SJSA1 (cell line): Measurements from ENCODE around the gene PPY. TPM values are rescaled to one million over a fixed set of nuclear protein-coding genes. Genes with fewer than 3 reads are reported as not detected.
"Not testable (repeated sequence)": the region's sequence is repeated elsewhere in the genome, so short reads cannot be mapped to it uniquely, and the experiment has no call there.

Source experiments
- DNase-seq, 2 experiments: peaks; one replicate each; pipeline ENCODE4 v3.0.0-alpha.2; 2015 to 2020; ENCODE audit warnings: low spot score in 2 of 2, low read depth in 1 of 2
- H3K27ac ChIP-seq: fragments of 250-450 bp; sonication (Bioruptor Pico); 2 replicates; pipeline ENCODE4 v1.5.1; 2020; ENCODE audit warnings: mild to moderate bottlenecking, moderate library complexity
- H3K27me3 ChIP-seq: fragments of 250-450 bp; sonication (Bioruptor Pico); replicated peaks from 2 replicates; pipeline ENCODE4 v1.5.1; 2020; ENCODE audit warnings: mild to moderate bottlenecking, moderate library complexity
- H3K36me3 ChIP-seq: fragments of 250-450 bp; sonication (Bioruptor Pico); 2 replicates; pipeline ENCODE4 v1.5.1; 2020; ENCODE audit warnings: mild to moderate bottlenecking
- H3K4me1 ChIP-seq: fragments of 250-450 bp; sonication (Bioruptor Pico); replicated peaks from 2 replicates; pipeline ENCODE4 v1.6.1; 2021; ENCODE audit warnings: mild to moderate bottlenecking
- H3K4me3 ChIP-seq: fragments of 250-450 bp; sonication (Bioruptor Pico); 2 replicates; pipeline ENCODE4 v1.5.1; 2020; ENCODE audit warnings: mild to moderate bottlenecking
- H3K9me3 ChIP-seq: fragments of 250-450 bp; sonication (Bioruptor Pico); replicated peaks from 2 replicates; pipeline ENCODE4 v1.5.1; 2020; ENCODE audit warnings: mild to moderate bottlenecking
- total RNA-seq: library from RNA; depleted of rRNA; stranded (reverse); fragments of >200 nt; shearing (Covaris generic); gene quantifications from 2 replicates; pipeline ENCODE4 v1.2.3, GENCODE V29; 2014

PPY gene
- total RNA-seq, 1 experiment from 2014 or later: not detected

- Histone ChIP-seq H3K4me1 (no peaks in the 10 kb centered on the region), H3K27me3 (peaks cover 32% of the 10 kb centered on the region), H3K27ac (no peak overlapping the region), H3K36me3 (no peaks in the 10 kb centered on the region), H3K9me3 (no peaks in the 10 kb centered on the region), H3K4me3 (no peak overlapping the region)
- no peak for DNase-seq
These were observed 33.6 kb upstream of the PPY start for GRCh38 chr17:43975898-43976297.

GRCh38 chr17:43974382-43975266 is 32.3 kb upstream of the PPY start:
- peaks cover 32% of the 10 kb centered on the region for H3K27me3 ChIP-seq
- DNase-seq: no peak
- H3K27ac ChIP-seq: no peak overlapping the region
- H3K4me1 ChIP-seq: no peaks in the 10 kb centered on the region
- H3K4me3 ChIP-seq: no peak overlapping the region
- H3K36me3 ChIP-seq: no peaks in the 10 kb centered on the region
- no peaks in the 10 kb centered on the region for H3K9me3 ChIP-seq

- not testable (repeated sequence) for H3K27ac ChIP-seq, DNase-seq
These were observed 30.4 kb upstream of the PPY start for GRCh38 chr17:43972444-43973212.

DNA sequence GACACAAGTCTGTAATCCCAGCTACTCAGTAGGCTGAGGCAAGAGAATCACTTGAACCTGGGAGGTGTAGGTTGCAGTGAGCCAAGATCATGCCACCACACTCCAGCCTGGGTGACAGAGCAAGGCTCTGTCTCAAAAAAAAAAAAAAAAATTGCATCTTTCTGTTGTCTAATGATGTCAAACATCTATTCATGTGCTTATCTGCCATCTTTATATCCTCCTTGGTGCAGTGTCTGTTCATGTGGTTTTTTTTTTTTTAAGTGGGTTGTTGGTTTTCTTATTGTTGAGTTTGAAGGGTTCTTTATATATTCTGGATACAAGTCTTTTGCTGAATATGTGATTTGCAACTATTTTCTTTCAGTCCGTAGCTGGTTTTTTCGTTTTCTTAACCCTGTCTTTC is 29.2 kb upstream of the PPY start:
- H3K4me3 ChIP-seq, H3K9me3 ChIP-seq, DNase-seq, H3K27ac ChIP-seq, H3K36me3 ChIP-seq: not testable (repeated sequence)
- peaks cover 21% of the 10 kb centered on the region for H3K27me3 ChIP-seq
- peaks cover 23% of the 10 kb centered on the region for H3K4me1 ChIP-seq

More at GRCh38 chr17:43972444-43973212, 30.4 kb upstream of the PPY start:
- H3K36me3 ChIP-seq, H3K4me3 ChIP-seq, H3K9me3 ChIP-seq: not testable (repeated sequence)
- Histone ChIP-seq H3K4me1 (peaks cover 11% of the 10 kb centered on the region), H3K27me3 (peaks cover 22% of the 10 kb centered on the region)

DNA sequence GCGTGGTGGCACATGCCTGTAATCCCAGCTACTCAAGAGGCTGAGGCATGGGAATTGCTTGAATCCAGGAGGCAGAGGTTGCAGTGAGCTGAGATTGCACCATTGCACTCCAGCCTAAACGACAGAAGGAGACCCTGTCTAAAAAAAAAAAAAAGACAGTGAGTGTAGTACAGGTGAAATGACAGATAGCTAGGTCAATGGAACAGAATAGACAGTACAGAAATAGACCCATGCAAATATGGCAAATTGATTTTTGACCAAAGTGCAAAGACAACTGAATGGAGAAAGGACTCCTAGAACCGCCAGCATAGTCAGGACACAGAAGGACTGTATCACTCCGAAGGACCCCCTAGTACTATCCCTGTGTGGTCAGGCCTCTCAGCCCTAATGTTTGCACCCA is 28.1 kb upstream of the PPY start:
- no peaks in the 10 kb centered on the region for H3K9me3 ChIP-seq
- H3K27me3 ChIP-seq: peaks cover 21% of the 10 kb centered on the region
- no peaks in the 10 kb centered on the region for H3K36me3 ChIP-seq
- H3K27ac ChIP-seq: no peak overlapping the region
- H3K4me3 ChIP-seq: no peak overlapping the region
- DNase-seq: no peak
- peaks cover 30% of the 10 kb centered on the region for H3K4me1 ChIP-seq

DNA sequence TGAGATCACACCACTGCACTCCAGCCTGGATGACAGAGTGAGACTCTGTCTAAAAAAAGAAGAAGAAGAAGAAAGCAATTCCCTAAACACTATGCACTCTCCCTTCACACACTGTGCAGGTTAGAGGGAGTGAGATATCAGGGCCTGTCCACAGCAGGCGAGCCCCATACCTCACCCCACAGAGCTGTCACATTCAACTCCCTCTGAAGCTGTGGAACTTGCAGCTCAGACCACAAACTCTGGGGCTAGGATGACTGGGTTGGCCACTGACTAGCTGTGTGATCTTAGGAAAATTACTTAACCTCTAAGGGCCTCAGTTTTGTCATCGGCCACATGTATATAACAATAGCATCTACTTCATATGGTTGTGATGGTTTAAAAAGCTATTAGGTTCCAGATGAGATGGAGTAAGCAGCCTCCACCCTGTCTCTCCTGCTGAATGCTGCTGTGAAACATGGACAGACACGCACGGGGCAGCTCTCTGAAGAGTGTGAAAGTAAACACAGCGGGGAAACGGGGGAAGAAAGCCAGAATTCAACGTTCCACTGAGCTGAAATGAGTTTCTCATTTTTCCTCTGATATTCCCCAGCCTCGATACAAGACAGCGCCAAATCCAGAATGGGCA is 25.1 kb upstream of the PPY start:
- Histone ChIP-seq H3K27ac (no peak overlapping the region), H3K27me3 (no peaks in the 10 kb centered on the region), H3K36me3 (no peaks in the 10 kb centered on the region), H3K4me3 (no peak overlapping the region), H3K4me1 (peaks cover 30% of the 10 kb centered on the region), H3K9me3 (no peaks in the 10 kb centered on the region)
- DNase-seq: peak in 1 of 2 experiments; percentile 32

GRCh38 chr17:43966276-43966675 is 24.0 kb upstream of the PPY start:
- peak in 1 of 2 experiments; percentile 42 for DNase-seq
- H3K27me3 ChIP-seq: peaks cover 5% of the 10 kb centered on the region; the same call in 1 of the 2 replicates
- H3K9me3 ChIP-seq: no peaks in the 10 kb centered on the region
- no peaks in the 10 kb centered on the region for H3K36me3 ChIP-seq
- H3K27ac ChIP-seq: no peak overlapping the region
- no peak overlapping the region for H3K4me3 ChIP-seq
- peaks cover 30% of the 10 kb centered on the region for H3K4me1 ChIP-seq

DNA sequence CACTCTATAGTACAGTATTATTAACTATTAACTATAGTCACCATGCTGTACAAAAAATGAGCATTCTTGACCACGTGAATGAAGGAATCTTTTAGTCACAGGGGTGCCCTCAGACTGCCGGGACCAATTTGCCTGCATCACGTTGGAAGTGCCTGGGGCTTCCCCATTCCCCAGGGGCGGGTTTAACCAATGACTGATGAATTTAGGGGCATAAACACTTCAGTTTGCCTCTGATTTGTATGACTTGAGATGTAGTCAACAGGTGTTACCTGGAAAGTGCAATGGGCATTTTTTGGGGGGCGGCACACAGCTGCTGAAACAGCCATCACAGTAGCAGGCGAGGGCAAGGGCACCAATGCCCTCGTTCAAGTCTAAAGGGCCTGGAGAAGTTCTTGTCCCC is 20.2 kb upstream of the PPY start:
- Histone ChIP-seq H3K27me3 (peaks cover 5% of the 10 kb centered on the region; the same call in 1 of the 2 replicates), H3K27ac (no peak overlapping the region), H3K4me3 (no peak overlapping the region), H3K36me3 (no peaks in the 10 kb centered on the region), H3K9me3 (no peaks in the 10 kb centered on the region), H3K4me1 (peaks cover 35% of the 10 kb centered on the region)
- DNase-seq: no peak

DNA sequence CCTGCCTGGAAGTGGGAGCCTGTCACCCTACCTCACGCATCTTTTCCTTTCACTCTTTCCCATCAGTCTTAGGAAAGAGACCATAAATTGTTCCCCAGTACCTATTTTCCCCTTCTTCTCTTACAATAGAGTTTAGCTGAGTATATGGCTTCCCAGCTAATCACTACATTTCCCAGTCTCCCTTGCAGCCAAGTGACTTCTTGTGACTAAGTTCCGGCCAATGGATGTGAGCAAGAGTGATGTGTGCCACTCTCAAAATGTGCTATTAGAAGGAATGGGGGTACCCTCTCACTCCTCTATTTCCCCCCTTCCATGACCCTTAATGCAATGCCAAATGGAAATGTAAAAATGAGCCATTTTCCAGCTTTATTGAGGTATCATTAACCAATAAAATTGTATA is 19.7 kb upstream of the PPY start:
- Histone ChIP-seq H3K4me3 (no peak overlapping the region), H3K36me3 (no peaks in the 10 kb centered on the region), H3K27ac (no peak overlapping the region), H3K9me3 (no peaks in the 10 kb centered on the region), H3K27me3 (peaks cover 5% of the 10 kb centered on the region; the same call in 1 of the 2 replicates), H3K4me1 (peaks cover 34% of the 10 kb centered on the region)
- no peak for DNase-seq

- DNase-seq, H3K27ac ChIP-seq, H3K36me3 ChIP-seq, H3K27me3 ChIP-seq, H3K9me3 ChIP-seq, H3K4me3 ChIP-seq: not testable (repeated sequence)
- peaks cover 33% of the 10 kb centered on the region for H3K4me1 ChIP-seq
These were observed 19.0 kb upstream of the PPY start for GRCh38 chr17:43961292-43961691.

DNA sequence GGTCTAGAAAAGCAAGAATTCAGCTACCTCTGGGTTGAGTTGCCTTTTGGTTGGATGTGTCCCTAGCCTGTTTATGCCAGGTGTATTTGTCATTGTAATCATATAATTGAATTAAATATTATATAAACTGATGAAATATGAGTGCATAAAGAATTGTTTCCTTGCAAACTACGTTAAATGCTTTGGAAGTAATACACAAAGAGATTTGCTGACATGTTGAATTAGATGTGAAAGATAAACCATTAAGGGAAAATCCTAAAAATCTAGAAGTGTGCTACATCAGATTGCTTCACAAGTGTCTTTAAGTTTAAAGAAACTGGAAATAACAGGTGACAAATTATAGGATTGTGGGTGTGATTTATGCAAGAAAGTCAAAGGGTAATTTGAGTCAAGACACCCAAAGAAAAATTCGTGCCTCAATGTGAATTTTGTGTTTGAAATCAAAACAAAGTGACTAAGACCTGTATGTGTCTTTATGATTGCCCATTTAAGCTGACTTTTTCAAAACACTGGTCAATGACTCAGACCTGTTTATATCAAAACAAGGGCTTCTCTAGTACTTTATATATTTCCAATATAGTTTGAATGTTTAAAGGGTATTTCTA is 16.6 kb upstream of the PPY start:
- H3K9me3 ChIP-seq: no peaks in the 10 kb centered on the region
- peak in 1 of 2 experiments; percentile 68 for DNase-seq

DNA sequence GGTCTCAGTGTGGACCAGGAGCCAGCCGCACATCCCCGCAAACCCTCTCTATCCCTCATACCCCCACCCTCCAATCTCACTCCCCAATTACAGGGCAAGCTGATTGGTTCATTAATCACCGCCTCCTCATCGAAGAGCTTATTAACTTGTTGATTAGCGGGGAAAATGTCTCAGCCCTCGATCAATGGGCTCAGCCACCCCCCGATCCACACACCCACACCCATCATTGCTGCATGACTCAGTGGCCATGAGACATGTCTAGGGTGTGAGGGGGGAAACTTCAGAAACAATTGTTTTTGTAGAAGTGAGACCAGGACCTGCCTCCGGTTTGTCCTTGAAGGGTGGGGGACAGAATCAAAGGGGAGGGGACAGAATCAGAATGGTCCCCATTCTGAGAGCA is 13.9 kb upstream of the PPY start:
- no peak overlapping the region for H3K4me3 ChIP-seq
- H3K4me1 ChIP-seq: peaks cover 53% of the 10 kb centered on the region
- H3K9me3 ChIP-seq: no peaks in the 10 kb centered on the region
- H3K27me3 ChIP-seq: no peaks in the 10 kb centered on the region
- DNase-seq: no peak
- H3K27ac ChIP-seq: no peak overlapping the region
- H3K36me3 ChIP-seq: no peaks in the 10 kb centered on the region

More for the DNA sequence above, 16.6 kb upstream of the PPY start:
- H3K27me3 ChIP-seq: peaks cover 5% of the 10 kb centered on the region; the same call in 1 of the 2 replicates
- no peak overlapping the region for H3K4me3 ChIP-seq
- peak overlapping the region; percentile 3; the same call in 1 of the 2 replicates for H3K27ac ChIP-seq
- no peaks in the 10 kb centered on the region for H3K36me3 ChIP-seq
- peaks cover 32% of the 10 kb centered on the region for H3K4me1 ChIP-seq

- H3K4me3 ChIP-seq: peak within 1 kb of the TSS; percentile 13
- no peaks in the 10 kb centered on the region for H3K9me3 ChIP-seq
These were observed 11.5 kb upstream of the PPY start, which contains the start of gene PYY for GRCh38 chr17:43953746-43954145. TSS of gene PYY (minus strand) at chr17:43953940. CDS start at chr17:43953483, 457 bp downstream.

More at GRCh38 chr17:43953746-43954145, 11.5 kb upstream of the PPY start, which contains the start of gene PYY:
- DNase-seq: no peak
- Histone ChIP-seq H3K36me3 (no peaks in the 10 kb centered on the region), H3K27me3 (no peaks in the 10 kb centered on the region), H3K4me1 (peaks cover 52% of the 10 kb centered on the region), H3K27ac (peak within 1 kb of the TSS; percentile 27; the same call in 1 of the 2 replicates)
